HG03457 (cell line): ENCODE results near the gene KIRREL3.

Source experiments
- ATAC-seq: cut with Tn5 transposase; IDR thresholded peaks from one replicate; pipeline ENCODE4 v1.9.1; 2021; ENCODE audit warnings: moderate number of reproducible peaks; ENCODE audit not compliant: unreplicated experiment

Gene KIRREL3

DNA sequence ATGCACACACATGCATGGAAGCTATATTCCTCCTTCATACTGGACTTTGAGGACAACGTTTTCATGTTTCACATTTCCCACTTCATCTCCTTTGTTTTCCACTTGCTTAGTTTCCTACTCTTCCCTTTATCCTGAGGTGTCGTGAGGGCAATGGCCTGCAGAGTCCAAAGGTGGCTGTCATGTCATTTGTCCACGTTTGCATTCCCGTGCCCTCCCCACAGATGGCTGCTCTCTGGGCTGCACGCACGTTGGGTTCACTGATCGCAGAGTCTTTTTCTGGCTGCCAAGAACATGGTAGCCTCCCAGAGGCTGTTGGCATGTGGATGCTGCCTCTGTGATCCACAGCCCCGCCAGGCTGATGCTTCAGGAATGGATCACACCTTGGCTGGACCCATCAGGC, 389.1 kb downstream of the KIRREL3 start:
- no peak for ATAC-seq

DNA sequence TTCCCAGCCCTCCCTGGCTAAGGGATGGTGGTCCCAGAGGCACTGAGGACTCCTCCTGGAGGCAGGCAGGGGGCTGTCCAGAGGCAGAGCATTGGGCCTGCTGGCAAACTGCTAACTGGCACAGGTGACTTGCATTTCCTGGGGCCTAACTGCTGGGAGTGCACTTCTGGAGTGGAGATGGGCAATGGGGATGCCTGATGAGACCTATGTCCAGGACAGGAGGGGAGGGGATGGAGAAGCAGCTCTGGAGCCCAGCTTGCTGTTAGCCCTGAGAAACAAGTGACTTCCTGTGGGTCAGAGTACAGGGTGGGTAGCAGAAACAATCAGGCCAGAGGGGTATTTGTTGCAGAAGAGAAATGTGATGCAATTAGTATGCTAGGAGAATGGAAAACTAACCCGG, 391.9 kb downstream of the KIRREL3 start:
- no peak for ATAC-seq

DNA sequence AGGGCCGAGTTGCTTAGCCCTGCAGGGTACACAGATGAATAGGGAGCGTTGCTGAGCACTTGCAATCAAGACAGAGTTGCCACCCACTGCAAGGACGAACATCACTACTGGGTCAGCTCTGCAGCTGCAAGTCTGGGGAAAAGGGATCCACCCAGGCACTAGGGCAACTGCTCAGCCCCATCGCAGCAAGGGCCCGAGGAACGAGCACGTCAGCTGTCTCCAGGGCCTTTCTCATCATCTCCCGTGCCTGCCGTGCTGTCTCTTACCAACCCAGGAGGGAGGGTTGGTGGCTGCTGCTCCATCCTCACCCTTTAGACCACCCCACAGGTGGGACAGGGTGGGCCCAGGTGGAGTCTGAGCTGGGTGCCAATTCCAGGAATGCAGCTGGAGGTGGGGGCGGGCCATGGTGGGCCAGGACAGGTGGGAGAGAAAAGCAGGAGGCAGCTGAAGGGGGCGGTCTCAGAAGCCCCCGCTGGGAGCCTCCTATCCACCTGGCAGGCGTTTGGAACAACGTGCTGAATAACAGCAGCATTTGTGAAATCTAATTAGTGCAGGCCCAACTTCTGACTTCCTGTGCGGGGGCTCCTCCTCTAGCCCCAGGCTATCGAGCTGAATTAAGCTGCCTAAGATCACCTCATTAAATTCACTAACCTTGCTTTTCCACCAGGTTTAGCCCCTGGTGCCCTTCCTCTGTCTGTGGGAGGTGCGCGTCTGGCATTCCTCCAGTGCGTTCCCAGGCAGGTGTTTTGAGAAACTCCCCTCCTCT, 392.6 kb downstream of the KIRREL3 start:
- no peak for ATAC-seq

GRCh38 chr11:126607374-126607773, 393.2 kb downstream of the KIRREL3 start:
- no peak for ATAC-seq

GRCh38 chr11:126606484-126606883, 394.1 kb downstream of the KIRREL3 start:
- no peak for ATAC-seq

- ATAC-seq = no peak
Measured at GRCh38 chr11:126604461-126604860, 396.1 kb downstream of the KIRREL3 start.

GRCh38 chr11:126603486-126603885, 397.1 kb downstream of the KIRREL3 start:
- ATAC-seq = no peak

- no peak for ATAC-seq
Measured at GRCh38 chr11:126602993-126603392, 397.6 kb downstream of the KIRREL3 start.

GRCh38 chr11:126602349-126602940, 398.1 kb downstream of the KIRREL3 start:
- no peak for ATAC-seq

GRCh38 chr11:126601550-126602215, 398.9 kb downstream of the KIRREL3 start:
- ATAC-seq = no peak

GRCh38 chr11:126601136-126601535, 399.4 kb downstream of the KIRREL3 start:
- ATAC-seq = no peak

DNA sequence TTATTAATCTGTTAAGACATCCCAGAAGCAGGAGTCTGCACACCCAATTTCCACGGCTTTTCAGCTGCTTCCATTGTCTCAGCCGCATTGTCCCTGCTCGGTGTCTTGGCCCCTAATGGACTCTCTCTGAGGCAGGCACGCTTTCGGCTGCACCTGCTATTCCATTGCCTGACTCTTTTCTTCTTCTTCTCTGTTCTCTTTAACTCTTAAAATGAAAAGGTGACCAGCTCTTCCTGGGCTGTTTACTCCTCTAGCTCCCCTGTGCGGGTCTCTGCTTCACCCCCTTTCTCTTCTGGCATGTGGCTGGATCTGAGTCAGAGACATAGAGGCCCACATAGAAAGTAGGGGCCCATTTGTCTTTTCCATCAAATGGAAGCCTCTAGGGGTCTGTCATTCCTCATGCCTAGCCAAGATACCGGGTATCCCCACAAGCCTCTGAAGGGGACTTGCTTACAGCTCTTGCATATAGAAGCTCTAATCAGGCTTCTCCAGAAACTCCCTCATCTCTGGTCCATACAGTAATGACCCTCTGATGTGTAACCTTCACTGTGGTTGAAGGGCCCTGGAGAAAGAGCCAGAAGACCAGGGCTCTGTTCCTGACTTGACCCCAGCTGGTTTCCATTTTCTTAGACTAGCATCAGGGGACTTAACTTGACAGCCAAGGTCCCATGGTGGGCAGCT, 401.2 kb downstream of the KIRREL3 start:
- ATAC-seq = no peak

- ATAC-seq = no peak
Measured at GRCh38 chr11:126598344-126599216, 402.0 kb downstream of the KIRREL3 start.

DNA sequence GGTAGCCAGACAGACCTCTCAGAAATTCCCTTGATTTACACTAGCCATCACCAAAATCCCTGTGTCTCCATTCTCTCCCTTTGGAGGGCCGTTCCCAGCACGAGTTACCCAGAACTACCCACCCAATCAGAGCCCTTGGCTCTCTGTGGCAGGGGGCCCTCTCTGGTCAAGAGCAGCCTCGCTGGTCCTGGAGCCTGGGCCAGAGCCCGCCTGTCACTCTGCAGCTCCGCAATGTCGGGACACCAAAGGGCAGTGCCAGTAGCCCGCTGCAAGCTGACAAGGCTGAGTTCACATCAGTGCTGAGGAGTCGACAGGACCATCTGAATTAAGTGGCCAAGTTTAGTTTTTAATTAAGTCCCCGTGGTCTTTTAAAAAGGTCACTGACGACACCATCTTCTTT, 403.5 kb downstream of the KIRREL3 start:
- no peak for ATAC-seq

DNA sequence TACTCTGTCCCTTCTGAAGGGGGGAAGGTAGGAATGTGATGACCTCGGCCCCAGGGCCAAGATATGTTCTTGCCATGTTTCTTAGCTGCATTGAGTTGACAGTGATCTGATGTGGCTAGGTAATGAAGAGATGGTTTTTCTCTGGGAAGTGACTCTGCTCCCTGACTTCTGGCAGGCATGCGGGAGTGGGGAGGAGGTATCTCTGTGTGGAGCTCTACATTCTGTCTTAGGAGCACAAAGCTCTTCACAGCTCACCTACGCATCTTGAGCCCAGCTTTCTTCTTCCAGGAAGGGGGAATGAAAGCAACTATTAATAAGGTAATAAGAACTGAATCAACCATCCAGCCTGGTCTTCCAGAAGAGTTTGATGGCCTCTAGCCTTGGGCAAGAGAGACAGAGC, 404.1 kb downstream of the KIRREL3 start:
- no peak for ATAC-seq

DNA sequence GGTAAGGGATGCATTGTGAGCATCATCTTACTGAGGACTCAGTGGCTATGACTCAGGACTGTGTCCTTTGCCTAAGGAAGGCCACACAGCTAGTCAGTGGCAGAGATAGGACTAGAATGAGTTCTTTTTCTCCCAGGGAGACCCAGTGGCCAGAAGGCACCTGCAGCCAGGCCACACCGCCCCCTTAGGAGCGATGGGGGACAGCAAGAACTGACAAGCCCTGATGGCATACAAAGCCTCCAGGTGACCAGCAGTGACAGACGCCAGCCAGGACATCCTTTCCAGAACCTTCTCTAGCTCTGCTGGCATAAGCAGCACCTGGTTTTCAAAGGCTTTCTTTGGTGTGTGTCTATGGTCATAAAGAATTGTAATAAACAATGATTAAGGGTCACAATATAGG, 405.0 kb downstream of the KIRREL3 start:
- no peak for ATAC-seq

GRCh38 chr11:126594921-126595367, 405.6 kb downstream of the KIRREL3 start:
- ATAC-seq = no peak

DNA sequence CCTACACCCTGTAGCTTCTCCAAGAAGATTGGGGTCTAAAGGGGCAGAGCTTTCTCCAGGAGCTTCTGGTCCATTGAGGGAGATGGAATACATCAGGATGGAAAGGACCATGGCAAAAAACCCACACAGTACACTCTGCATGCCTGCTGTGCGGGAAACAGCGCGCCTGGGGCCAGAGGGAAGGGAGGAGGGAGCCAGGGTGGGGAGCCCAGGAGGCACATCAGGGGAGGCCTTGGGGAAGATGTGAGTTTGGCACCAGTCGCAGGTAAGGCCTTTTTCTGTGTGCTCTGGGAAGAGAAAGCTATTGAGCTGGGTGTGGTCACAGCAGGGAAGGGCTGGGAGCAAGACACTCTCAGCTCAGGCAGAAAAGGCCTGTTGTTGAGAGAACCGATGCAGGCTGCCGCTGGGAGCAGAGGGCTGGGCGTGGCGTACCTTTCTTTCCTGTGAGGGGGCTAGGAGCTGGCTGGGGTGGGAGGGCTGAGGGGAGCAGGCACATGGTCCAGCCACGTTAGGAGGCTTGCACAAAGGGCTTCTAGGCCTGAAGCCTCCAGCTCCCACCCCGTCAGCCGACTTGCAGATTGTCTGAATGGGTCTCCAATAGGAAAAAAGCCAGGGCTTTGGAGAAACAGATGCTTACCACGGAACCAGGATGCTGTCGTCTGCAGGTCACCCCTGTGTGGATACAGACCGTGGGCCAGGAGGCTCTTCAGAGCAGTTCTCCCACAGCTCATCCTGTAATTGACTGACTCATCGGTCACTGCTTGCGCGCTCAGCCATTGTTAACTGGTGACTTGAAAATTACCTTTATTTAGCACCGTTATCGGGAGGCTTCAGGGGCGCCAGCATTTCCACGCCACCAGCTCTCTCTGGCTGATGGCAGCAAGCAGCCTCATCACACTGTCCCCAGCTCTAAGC, 407.8 kb downstream of the KIRREL3 start:
- ATAC-seq = no peak

GRCh38 chr11:126591966-126592489, 408.5 kb downstream of the KIRREL3 start:
- ATAC-seq = no peak
